Measurements from ENCODE around the gene MANEAL. TPM values are rescaled to one million over a fixed set of nuclear protein-coding genes. Genes with fewer than 3 reads are reported as not detected.

The MANEAL gene
- total and polyA plus RNA-seq, 2 of the 13 experiments (the other 11 are each of a cell fraction or from before 2014, with no cell fraction given): 20.8 to 26.4 TPM

- TF ChIP-seq ZBTB8A (CRISPR knock-in tag; IDR thresholded peaks at IDR 0.05; ENCODE audit: borderline replicate concordance, low read depth) (no peak), SALL1 (CRISPR knock-in tag; IDR thresholded peaks at IDR 0.05) (no peak), HMGA1 (CRISPR knock-in tag; conservative IDR thresholded peaks at IDR 0.05) (no peak)
Measured at GRCh38 chr1:37828410-37829074, 34.9 kb downstream of the MANEAL start (continued).

GRCh38 chr1:37831109-37831508, 37.5 kb downstream of the MANEAL start:
- intact Hi-C loops (cut with micrococcal nuclease; ENCODE audit: unreplicated experiment): no loop called here
- 97% methylated on average over 4 of the region's 4 CpGs for WGBS (ENCODE audit: low lambda C conversion rate)

GRCh38 chr1:37831809-37832208, 38.2 kb downstream of the MANEAL start:
- Histone ChIP-seq H3K4me1 (ENCODE audit: insufficient read depth, low read length) (no peaks in the 10 kb centered on the region; the same call in 1 of the 2 replicates), H4K20me1 (ENCODE audit: insufficient read depth, low read length) (no peaks in the 10 kb centered on the region), H3K27ac (ENCODE audit: extremely low read length, insufficient read depth, low read length) (no peak overlapping the region), H3K79me2 (ENCODE audit: insufficient read depth, low read length) (no peaks in the 10 kb centered on the region), H3K36me3 (replicated peaks in 1 of 2; ENCODE audit: control insufficient read depth in 1 of 2, insufficient read depth in 2 of 2, low read length in 2 of 2) (peaks cover 10 to 51% of the 10 kb centered on the region in 2 experiments; a peak in 4 of 5 replicates), H3K9ac (ENCODE audit: insufficient read depth, low read depth, low read length) (no peak overlapping the region), H3K4me2 (ENCODE audit: low read depth, low read length) (no peak overlapping the region), H3K27me3 (ENCODE audit: control insufficient read depth in 1 of 2, insufficient read depth in 2 of 2, low read length in 2 of 2) (no peaks in the 10 kb centered on the region), H3K9me3 (ENCODE audit: low read length) (no peaks in the 10 kb centered on the region), H3K4me3 (replicated peaks in 1 of 3; ENCODE audit: insufficient read depth in 1 of 3, low read depth in 2 of 3, low read length in 3 of 3) (no peak overlapping the region), H2AFZ (ENCODE audit: low read length) (no peak overlapping the region)
- ATAC-seq (no peak), FAIRE-seq (no peak), DNase-seq (ENCODE audit: low spot score) (peak; percentile 20)
- ChIA-PET CTCF (ENCODE audit: low intra/inter-chr PET ratio, low total read pairs) (no interaction called here), POLR2A (interaction anchor here (0.7 kb wide), 1 partner anchor 1685 kb away, joined by 3 read pairs; no protein-coding TSS in a partner anchor)
- intact Hi-C loops (cut with micrococcal nuclease; ENCODE audit: unreplicated experiment): no loop called here
- BruUV-seq (replicated peaks): no TSS peak
- 50% methylated on average over 2 of the region's 2 CpGs for WGBS (ENCODE audit: low lambda C conversion rate)
- in situ Hi-C loops (cut with HindIII; ENCODE audit: extremely low pct_ligation_motif_present, low pct_unique_long_range_greater_than_20kb): no loop called here
- TF ChIP-seq ZNF749 (CRISPR knock-in tag; IDR thresholded peaks at IDR 0.05; ENCODE audit: borderline replicate concordance) (no peak), ZBTB4 (CRISPR knock-in tag; IDR thresholded peaks at IDR 0.05; ENCODE audit: borderline replicate concordance) (no peak), ZNF556 (CRISPR knock-in tag; IDR thresholded peaks at IDR 0.05; ENCODE audit: borderline replicate concordance) (no peak), ZNF33A (CRISPR knock-in tag; IDR thresholded peaks at IDR 0.05; ENCODE audit: borderline replicate concordance) (no peak), ZFP41 (CRISPR knock-in tag; IDR thresholded peaks at IDR 0.05; ENCODE audit: borderline replicate concordance) (no peak), IRF9 (CRISPR knock-in tag; IDR thresholded peaks at IDR 0.05; ENCODE audit: borderline replicate concordance) (no peak), ZNF263 (CRISPR knock-in tag; IDR thresholded peaks at IDR 0.05) (no peak)

More at GRCh38 chr1:37831109-37831508, 37.5 kb downstream of the MANEAL start:
- Histone ChIP-seq H3K4me2 (ENCODE audit: low read depth, low read length) (no peak overlapping the region), H2AFZ (ENCODE audit: low read length) (no peak overlapping the region), H3K27me3 (ENCODE audit: control insufficient read depth in 1 of 2, insufficient read depth in 2 of 2, low read length in 2 of 2) (no peaks in the 10 kb centered on the region), H3K9me3 (ENCODE audit: low read length) (no peaks in the 10 kb centered on the region), H4K20me1 (ENCODE audit: insufficient read depth, low read length) (no peaks in the 10 kb centered on the region), H3K9ac (ENCODE audit: insufficient read depth, low read depth, low read length) (no peak overlapping the region), H3K79me2 (ENCODE audit: insufficient read depth, low read length) (no peaks in the 10 kb centered on the region), H3K36me3 (replicated peaks in 1 of 2; ENCODE audit: control insufficient read depth in 1 of 2, insufficient read depth in 2 of 2, low read length in 2 of 2) (peaks cover 10 to 45% of the 10 kb centered on the region in 2 experiments; a peak in 4 of 5 replicates), H3K4me3 (replicated peaks in 1 of 3; ENCODE audit: insufficient read depth in 1 of 3, low read depth in 2 of 3, low read length in 3 of 3) (no peak overlapping the region), H3K27ac (ENCODE audit: extremely low read length, insufficient read depth, low read length) (no peak overlapping the region), H3K4me1 (ENCODE audit: insufficient read depth, low read length) (no peaks in the 10 kb centered on the region; the same call in 1 of the 2 replicates)
- ATAC-seq (no peak), FAIRE-seq (no peak), DNase-seq (ENCODE audit: low spot score) (no peak)
- in situ Hi-C loops (cut with HindIII; ENCODE audit: extremely low pct_ligation_motif_present, low pct_unique_long_range_greater_than_20kb): no loop called here
- ChIA-PET CTCF (ENCODE audit: low intra/inter-chr PET ratio, low total read pairs) (no interaction called here), POLR2A (interaction anchor here (1.5 kb wide), 1 partner anchor 23 kb away, joined by 3 read pairs; the partner anchor contains the start of genes C1orf122 and YRDC)
- no peak for TF ChIP-seq DR1 (CRISPR knock-in tag; IDR thresholded peaks at IDR 0.05)
- peak; percentile 53 to 84; a peak in 3 of 4 replicates for TF ChIP-seq MAFK (conservative IDR thresholded peaks at IDR 0.05 in 1 of 2, IDR thresholded peaks at IDR 0.05 in 1 of 2; ENCODE audit: low read length in 2 of 2)
- TF ChIP-seq MAFF (IDR thresholded peaks at IDR 0.05; ENCODE audit: low read depth, low read length): peak; percentile 63
- no TSS peak for BruUV-seq (replicated peaks)

Measured in HepG2 (cell line).